K562 treated with DMSO at 1 percent for 48 hours (cell line): ENCODE results near the gene IFT57. TPM values are rescaled to one million over a fixed set of nuclear protein-coding genes. Genes with fewer than 3 reads are reported as not detected.

Source experiments
- total RNA-seq: library from RNA; unstranded; fragments of 300-600 nt; gene quantifications from 2 replicates; pipeline ENCODE4 v1.2.3, GENCODE V29; 2022; ENCODE audit warnings: low replicate concordance; ENCODE audit errors: extremely low read depth

IFT57 gene
- not detected in 2 replicates for total RNA-seq

GRCh38 chr3:108221911-108222852 lies at the start of gene IFT57:
Gene IFT57 (minus strand): TSS chr3:108222424. CDS start chr3:108222322, 102 bp downstream.

Other genes with a start within 250 kb of the IFT57 start
- not detected in 2 replicates for gene CD47, start 131.4 kb downstream of the IFT57 start, total RNA-seq
- gene HHLA2, start 74.1 kb upstream of the IFT57 start, total RNA-seq, result not detected in 2 replicates